B cell (primary cell): ENCODE results near the gene LGI2. TPM values are rescaled to one million over a fixed set of nuclear protein-coding genes. Genes with fewer than 3 reads are reported as not detected.

Source experiments
- ATAC-seq: fragments of 200-7000 bp; cut with Tn5 transposase; one replicate; pipeline ENCODE4 v1.10.0; 2021; ENCODE audit warnings: low read depth, mild to moderate bottlenecking, moderate number of reproducible peaks, moderate library complexity
- CTCF ChIA-PET: fragments of 350-600 bp; sonication (Branson Sonifier 250); formaldehyde crosslinking; loops from one replicate; lab custom pipeline; 2021; ENCODE audit warnings: antibody characterized with exemption, inconsistent platforms; lab: Charles Lee
- POLR2A ChIA-PET: fragments of 350-600 bp; sonication (Branson Sonifier 250); formaldehyde crosslinking; loops from one replicate; lab custom pipeline; 2021; ENCODE audit warnings: antibody characterized with exemption; lab: Charles Lee
- DNase-seq: peaks from one replicate; pipeline ENCODE4 v3.0.0; 2013
- H2AFZ ChIP-seq: 2 replicates; pipeline ENCODE4 v1.6.1; 2012; ENCODE audit warnings: mild to moderate bottlenecking, low read depth, low read length; ENCODE audit not compliant: insufficient read depth, poor library complexity, severe bottlenecking
- H3K27ac ChIP-seq, 2 donors: 1 replicate in 1 of 2; 2 replicates in 1 of 2; pipeline ENCODE4 v1.5.1; 2012 to 2013; ENCODE audit warnings: low read length in 2 of 2, mild to moderate bottlenecking in 2 of 2, moderate library complexity in 1 of 2
- H3K27me3 ChIP-seq, 4 experiments: fragments of 200-600 bp in 1 of 4; sonication (generic) in 1 of 4; replicated peaks in 1 of 4; 1 replicate in 2 of 4; 2 replicates in 2 of 4; pipeline versions ENCODE4 v1.6.1 to v1.7.0; 2013 to 2016; ENCODE audit warnings: low read length in 3 of 4, mild to moderate bottlenecking in 2 of 4, mixed read lengths in 1 of 4, moderate library complexity in 1 of 4; ENCODE audit not compliant: insufficient read depth in 4 of 4, control insufficient read depth in 3 of 4; ENCODE audit errors: control extremely low read depth in 1 of 4
- H3K36me3 ChIP-seq, 2 experiments: replicated peaks in 1 of 2; 1 replicate in 1 of 2; 2 replicates in 1 of 2; pipeline versions ENCODE4 v1.6.1 to v1.7.1; 2013; ENCODE audit warnings: low read length in 1 of 2; ENCODE audit not compliant: insufficient read depth in 2 of 2, control insufficient read depth in 1 of 2; ENCODE audit errors: control extremely low read depth in 1 of 2, extremely low read depth in 1 of 2
- H3K4me1 ChIP-seq, 2 donors: fragments of 200-600 bp in 1 of 2; sonication (generic) in 1 of 2; 1 replicate in 1 of 2; 2 replicates in 1 of 2; pipeline versions ENCODE4 v1.5.1 to v1.6.1; 2013 to 2017; ENCODE audit warnings: low read length in 2 of 2; ENCODE audit not compliant: control insufficient read depth in 2 of 2, insufficient read depth in 2 of 2
- H3K4me2 ChIP-seq: replicated peaks from 2 replicates; pipeline ENCODE3; 2012; ENCODE audit warnings: mild to moderate bottlenecking, low read depth, low read length; ENCODE audit not compliant: poor library complexity, severe bottlenecking
- H3K4me3 ChIP-seq, 5 experiments: fragments of 200-600 bp in 1 of 5; sonication (generic) in 1 of 5; 1 replicate in 3 of 5; 2 replicates in 2 of 5; pipeline versions ENCODE4 v1.5.1 to v1.7.0; 2011 to 2016; ENCODE audit warnings: low read length in 4 of 5, mild to moderate bottlenecking in 4 of 5, low read depth in 2 of 5, control low read depth in 1 of 5, moderate library complexity in 1 of 5; ENCODE audit not compliant: insufficient read depth in 1 of 5; ENCODE audit errors: control extremely low read depth in 1 of 5, extremely low read depth in 1 of 5
- H3K79me2 ChIP-seq: fragments of 200-600 bp; sonication (generic); one replicate; pipeline ENCODE4 v1.6.0; 2016; ENCODE audit warnings: low read length; ENCODE audit not compliant: control insufficient read depth, insufficient read depth
- H3K9ac ChIP-seq: fragments of 200-600 bp; sonication (generic); 2 replicates; pipeline ENCODE4 v1.6.1; 2017; ENCODE audit warnings: mild to moderate bottlenecking, low read length, moderate library complexity
- H3K9me3 ChIP-seq, 3 donors: one replicate each; pipeline versions ENCODE4 v1.6.1 to v1.7.1; 2013; ENCODE audit warnings: low read length in 2 of 3; ENCODE audit not compliant: control insufficient read depth in 2 of 3, insufficient read depth in 1 of 3; ENCODE audit errors: control extremely low read depth in 1 of 3
- H4K20me1 ChIP-seq: 2 replicates; pipeline ENCODE4 v1.6.0; 2012; ENCODE audit warnings: mild to moderate bottlenecking, low read length; ENCODE audit not compliant: insufficient read depth, control insufficient read depth, poor library complexity, severe bottlenecking
- H3K27ac Mint-ChIP-seq: one replicate; pipeline ENCODE4 v1.8.0; 2021; ENCODE audit warnings: mixed read lengths
- H3K27me3 Mint-ChIP-seq: one replicate; pipeline ENCODE4 v1.8.0; 2021; ENCODE audit warnings: mixed read lengths
- H3K4me1 Mint-ChIP-seq: one replicate; pipeline ENCODE4 v1.8.0; 2021; ENCODE audit warnings: mixed read lengths
- H3K4me3 Mint-ChIP-seq: one replicate; pipeline ENCODE4 v1.8.0; 2021; ENCODE audit warnings: mixed read lengths
- H3K9me3 Mint-ChIP-seq: one replicate; pipeline ENCODE4 v1.8.0; 2022; ENCODE audit warnings: mixed read lengths; ENCODE audit not compliant: insufficient read depth
- CTCF ChIP-seq: fragments of 200-600 bp; IDR thresholded peaks from one replicate; pipeline ENCODE4 v1.8.0; 2022; ENCODE audit warnings: antibody characterized with exemption, mild to moderate bottlenecking
- EZH2 ChIP-seq: IDR thresholded peaks from 2 replicates; pipeline ENCODE4 v1.6.1; 2012; ENCODE audit warnings: borderline replicate concordance, low read depth, mild to moderate bottlenecking, moderate library complexity, low read length; ENCODE audit not compliant: insufficient read depth, poor library complexity, severe bottlenecking
- whole genome bisulfite sequencing: methylation state at CpG from one replicate; pipeline ENCODE4 v1.1.5; 2013; ENCODE audit warnings: missing lambda C conversion rate; ENCODE audit not compliant: insufficient coverage; 5-methylcytosine and 5-hydroxymethylcytosine counted together
- intact Hi-C: fragments of 100-400 bp; cut with micrococcal nuclease; formaldehyde crosslinking; loops from one replicate; pipeline ENCODE4 v1.10.0; 2022
- polyA plus RNA-seq: library from polyadenylated mRNA; depleted of rRNA; stranded (reverse); fragments of >200 nt; gene quantifications from 2 replicates; pipeline ENCODE4 v1.2.3, GENCODE V29; 2012
- total RNA-seq, 2 donors: library from RNA; stranded (reverse); fragments of 120-200 nt in 1 of 2; gene quantifications; 1 replicate in 1 of 2; 2 replicates in 1 of 2; pipeline versions ENCODE4 v1.2.3 to v1.2.4, GENCODE V29; 2013 to 2022

Gene LGI2
- total and polyA plus RNA-seq, 2 donors (not counting 1 experiment from before 2014, with no cell fraction given): not detected

DNA sequence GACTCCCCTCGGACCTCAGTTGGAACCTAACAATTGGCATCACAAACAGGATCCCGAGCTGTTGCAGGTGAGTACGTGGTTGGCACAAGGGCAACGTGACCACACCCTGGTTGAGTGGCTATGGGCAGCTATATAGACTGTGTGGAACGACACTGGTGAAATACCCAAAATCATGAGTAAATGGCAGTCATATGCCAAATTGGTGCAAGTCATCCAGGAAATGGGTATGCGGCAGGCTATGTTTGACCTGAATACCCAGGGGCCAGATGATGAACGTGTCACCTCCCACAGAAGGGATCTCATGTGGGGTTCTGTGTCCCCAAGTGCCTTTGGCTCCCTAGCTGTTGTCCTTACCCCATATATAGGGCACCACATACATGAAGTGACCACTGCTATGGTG lies 64.7 kb downstream of the LGI2 start:
- Mint-ChIP-seq H3K4me1 (no peaks in the 10 kb centered on the region), H3K9me3 (peaks cover 2% of the 10 kb centered on the region), H3K4me3 (no peak overlapping the region), H3K27ac (no peak overlapping the region), H3K27me3 (no peaks in the 10 kb centered on the region)
- H4K20me1 ChIP-seq: no peaks in the 10 kb centered on the region
- no peak overlapping the region for H3K9ac ChIP-seq
- no peak overlapping the region for H3K4me3 ChIP-seq
- H3K79me2 ChIP-seq: no peaks in the 10 kb centered on the region
- TF ChIP-seq EZH2: no peak
- no peak overlapping the region for H2AFZ ChIP-seq
- DNase-seq (no peak), ATAC-seq (no peak)
- H3K36me3 ChIP-seq: no peaks in the 10 kb centered on the region
- H3K9me3 ChIP-seq: peaks cover 0 to 34% (median 13%) of the 10 kb centered on the region in 3 donors
- H3K4me2 ChIP-seq: no peak overlapping the region
- ChIA-PET CTCF (interaction anchor here (2.1 kb wide), 1 partner anchor 15 kb away, joined by 8 read pairs; no protein-coding TSS in a partner anchor), POLR2A (no interaction called here)
- intact Hi-C loops: no loop called here
- no peaks in the 10 kb centered on the region for H3K4me1 ChIP-seq
- 84% methylated on average over 6 of the region's 7 CpGs for WGBS
- H3K27ac ChIP-seq: no peak overlapping the region
- no peaks in the 10 kb centered on the region for H3K27me3 ChIP-seq

GRCh38 chr4:24965627-24966026 lies 65.1 kb downstream of the LGI2 start:
- CTCF ChIA-PET: interaction anchor here (2.1 kb wide), 1 partner anchor 15 kb away, joined by 8 read pairs; no protein-coding TSS in a partner anchor

More at GRCh38 chr4:24965627-24966026, 65.1 kb downstream of the LGI2 start:
- POLR2A ChIA-PET: no interaction called here
- peaks cover 2% of the 10 kb centered on the region for H3K9me3 Mint-ChIP-seq
- DNase-seq (peak; percentile 42), ATAC-seq (no peak)
- TF ChIP-seq CTCF: no peak
- TF ChIP-seq EZH2: no peak
- Histone ChIP-seq H3K9ac (no peak overlapping the region), H3K4me1 (no peaks in the 10 kb centered on the region), H3K4me2 (no peak overlapping the region), H3K79me2 (no peaks in the 10 kb centered on the region), H2AFZ (no peak overlapping the region), H3K4me3 (no peak overlapping the region), H3K36me3 (no peaks in the 10 kb centered on the region), H3K27me3 (no peaks in the 10 kb centered on the region), H3K9me3 (peaks cover 0 to 34% (median 13%) of the 10 kb centered on the region in 3 donors), H4K20me1 (no peaks in the 10 kb centered on the region), H3K27ac (no peak overlapping the region)
- no peak overlapping the region for H3K27ac Mint-ChIP-seq
- intact Hi-C loops: no loop called here
- no peaks in the 10 kb centered on the region for H3K4me1 Mint-ChIP-seq
- H3K4me3 Mint-ChIP-seq: no peak overlapping the region
- 73% methylated on average over 8 of the region's 9 CpGs for WGBS
- H3K27me3 Mint-ChIP-seq: no peaks in the 10 kb centered on the region
